Measurements from ENCODE around the gene ABTB1.

The ABTB1 gene

GRCh38 chr3:127720985-127721935 is 48.5 kb downstream of the ABTB1 start:
- DNase-seq (ENCODE audit: low spot score) = no peak

DNA sequence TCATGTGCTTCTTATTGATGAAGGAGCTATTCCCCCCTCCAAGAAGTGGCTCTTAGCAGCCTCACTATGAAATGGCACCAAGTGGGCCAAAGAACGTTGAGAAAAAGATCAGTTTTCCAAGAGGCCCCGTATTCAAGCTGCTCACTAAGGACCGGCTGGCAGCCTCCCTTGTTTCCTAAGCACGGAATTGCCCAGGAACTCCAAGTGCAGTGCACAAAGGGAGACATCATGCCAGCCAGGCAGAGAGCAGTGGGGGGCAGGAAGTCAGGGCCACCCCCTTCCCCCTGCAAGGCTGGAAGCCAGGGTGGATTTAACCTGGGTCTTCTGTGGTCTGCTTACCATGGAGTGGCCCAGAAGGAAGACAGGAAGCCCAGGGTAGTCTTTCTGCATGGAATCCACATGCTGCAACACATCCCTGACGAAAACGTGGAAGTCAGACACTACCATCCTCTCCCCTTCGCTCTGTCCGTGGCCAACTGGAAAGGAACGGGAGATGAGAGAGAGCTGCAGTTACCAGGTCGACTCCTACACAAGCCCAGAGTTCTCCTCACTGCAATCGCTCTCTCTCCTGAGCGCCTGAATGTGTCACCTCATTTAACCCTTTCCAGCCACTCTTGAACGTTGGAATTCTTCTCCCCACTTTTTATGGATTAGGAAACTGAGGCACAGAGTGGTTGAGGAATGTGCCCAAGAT is 49.5 kb downstream of the ABTB1 start:
- no peak for DNase-seq (ENCODE audit: low spot score)

DNA sequence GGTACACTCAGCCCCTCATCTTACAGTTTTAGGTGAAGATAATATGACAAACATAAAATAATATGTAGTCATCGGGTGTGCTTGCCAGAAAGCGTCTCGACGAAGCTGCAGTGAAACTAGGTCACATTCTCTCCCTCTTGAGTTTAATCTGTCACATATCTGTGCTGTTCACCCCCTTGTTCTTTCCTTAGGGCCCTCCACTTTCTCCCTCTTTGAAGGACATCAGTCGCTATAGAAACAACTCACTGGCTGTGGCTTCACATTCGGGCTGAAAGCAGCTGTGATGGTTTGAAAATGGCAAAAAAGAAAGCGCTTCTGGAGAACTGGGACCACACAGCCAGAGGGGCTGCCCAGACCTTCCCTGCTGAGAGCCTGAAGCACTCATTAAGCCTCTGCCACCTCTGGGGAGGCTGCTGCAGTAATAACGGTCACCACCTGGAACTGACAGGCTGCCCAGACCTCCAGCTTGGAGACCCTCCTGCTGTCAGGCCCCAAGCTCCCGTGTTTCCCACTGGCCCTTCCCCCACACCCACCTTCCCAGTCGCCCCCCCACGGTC is 50.3 kb downstream of the ABTB1 start:
- no peak for DNase-seq (ENCODE audit: low spot score)

- no peak for DNase-seq (ENCODE audit: low spot score)
These were observed 54.1 kb downstream of the ABTB1 start for GRCh38 chr3:127726894-127727293.

GRCh38 chr3:127728417-127729015 is 55.8 kb downstream of the ABTB1 start:
- no peak for DNase-seq (ENCODE audit: low spot score)

GRCh38 chr3:127729556-127730056 is 56.9 kb downstream of the ABTB1 start:
- DNase-seq (ENCODE audit: low spot score) = no peak

DNA sequence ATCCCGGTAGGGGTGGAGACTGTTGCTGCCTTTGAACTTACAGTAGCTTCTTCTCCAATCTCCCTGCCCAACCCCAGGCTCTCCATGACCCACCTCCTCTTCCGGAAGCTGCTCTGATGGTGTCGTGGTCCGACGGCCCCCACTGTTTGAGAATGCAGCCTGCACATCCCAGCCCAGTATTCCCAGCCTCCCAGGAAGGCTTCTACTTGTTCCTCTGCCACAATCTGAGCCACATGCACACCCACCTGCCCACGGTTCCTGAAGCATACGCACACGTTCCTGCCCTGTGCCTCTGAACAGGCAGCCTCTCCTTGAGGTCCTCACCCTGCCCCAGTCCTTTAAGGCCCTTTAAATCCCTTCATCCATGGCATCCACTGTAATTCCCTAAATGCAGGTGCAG is 57.4 kb downstream of the ABTB1 start:
- DNase-seq (ENCODE audit: low spot score) = no peak

All from D341Med (cell line).